Aorta (tissue), 5 donors: Measurements from ENCODE around the gene NOP14. TPM values are rescaled to one million over a fixed set of nuclear protein-coding genes. Genes with fewer than 3 reads are reported as not detected.

Experiments
- ATAC-seq: fragments of 200-7000 bp; cut with Tn5 transposase; one replicate; pipeline ENCODE4 v1.9.1; 2022; ENCODE audit warnings: moderate library complexity; ENCODE audit not compliant: low FRiP score
- DNase-seq, 2 donors: peaks; one replicate each; pipeline ENCODE4 v3.0.0-alpha.2; 2020
- H3K27ac ChIP-seq, 2 donors: one replicate each; pipeline ENCODE4 v1.5.1; 2013; ENCODE audit warnings: low read length in 2 of 2, mild to moderate bottlenecking in 2 of 2, moderate library complexity in 2 of 2, control low read depth in 1 of 2, inconsistent platforms in 1 of 2, low read depth in 1 of 2
- H3K27me3 ChIP-seq, 2 donors: one replicate each; pipeline ENCODE4 v1.6.1; 2013; ENCODE audit warnings: control low read depth in 1 of 2, low read length in 1 of 2, mild to moderate bottlenecking in 1 of 2, moderate library complexity in 1 of 2; ENCODE audit not compliant: insufficient read depth in 2 of 2, control insufficient read depth in 1 of 2
- H3K36me3 ChIP-seq, 2 donors: one replicate each; pipeline ENCODE4 v1.6.1; 2013; ENCODE audit warnings: control low read depth in 1 of 2, low read length in 1 of 2, mild to moderate bottlenecking in 1 of 2; ENCODE audit not compliant: insufficient read depth in 2 of 2, control insufficient read depth in 1 of 2
- H3K4me1 ChIP-seq, 2 donors: one replicate each; pipeline ENCODE4 v1.6.1; 2013; ENCODE audit warnings: low read length in 2 of 2, control low read depth in 1 of 2, mild to moderate bottlenecking in 1 of 2, moderate library complexity in 1 of 2; ENCODE audit not compliant: insufficient read depth in 2 of 2, control insufficient read depth in 1 of 2
- H3K4me3 ChIP-seq, 2 donors: one replicate each; pipeline ENCODE4 v1.5.1; 2013; ENCODE audit warnings: low read length in 2 of 2, control low read depth in 1 of 2, mild to moderate bottlenecking in 1 of 2
- H3K9me3 ChIP-seq: one replicate; pipeline ENCODE4 v1.6.1; 2013; ENCODE audit warnings: mild to moderate bottlenecking, low read length; ENCODE audit not compliant: control insufficient read depth
- WGBS, 2 donors: extraction: QIAGEN DNeasy Blood & Tissue Kit; methylation state at CpG; one replicate each; pipeline ENCODE4 v1.1.7; 2013; 5-methylcytosine and 5-hydroxymethylcytosine counted together
- intact Hi-C, 2 donors: fragments of 100-400 bp; cut with DNase I; formaldehyde crosslinking; loops; one replicate each; pipeline versions ENCODE4 v1.14.2 to v1.15.0; 2022
- polyA plus RNA-seq, 2 donors: library from polyadenylated mRNA; stranded (reverse); fragments of 200-250 nt; gene quantifications; one replicate each; pipeline ENCODE4 v1.2.3, GENCODE V29; 2013
- total RNA-seq, 2 donors: library from RNA; stranded (reverse); fragmentation: NEBNext Ultra II Directional; extraction: Animal tissue kit (Norgen Biotek cat#: 25700); gene quantifications; one replicate each; pipeline ENCODE4 v1.2.1, GENCODE V29; 2021
- donor health status: healthy with polysubstance abuse.
- donor health status: Bipolar disorder and iron deficiency.
- donor health status: DM: no; HTN: no; CAD: no.
- donor health status: DM: no; HTN: no; CAD: no.
- donor health status: DM: yes; HTN: yes; CAD: no.

NOP14 gene
- total and polyA plus RNA-seq, 4 donors = 8.0 to 15.5 (median 11.8) TPM

GRCh38 chr4:2931512-2932301 is 31.5 kb downstream of the NOP14 start:
- H3K36me3 ChIP-seq = no peaks in the 10 kb centered on the region
- H3K27ac ChIP-seq = no peak overlapping the region
- DNase-seq (peak; percentile 86 to 87), ATAC-seq (no peak)
- no peaks in the 10 kb centered on the region for H3K27me3 ChIP-seq
- no peak overlapping the region for H3K4me3 ChIP-seq
- WGBS, 2 donors = 88 to 90% methylated on average over 37 to 38 of the region's 38 CpGs
- no peaks in the 10 kb centered on the region for H3K4me1 ChIP-seq
- H3K9me3 ChIP-seq = no peaks in the 10 kb centered on the region
- intact Hi-C loops = loop anchor here (5.0 to 10.0 kb wide), 2 partner anchors 167 to 169 kb away; no protein-coding TSS in a partner anchor

DNA sequence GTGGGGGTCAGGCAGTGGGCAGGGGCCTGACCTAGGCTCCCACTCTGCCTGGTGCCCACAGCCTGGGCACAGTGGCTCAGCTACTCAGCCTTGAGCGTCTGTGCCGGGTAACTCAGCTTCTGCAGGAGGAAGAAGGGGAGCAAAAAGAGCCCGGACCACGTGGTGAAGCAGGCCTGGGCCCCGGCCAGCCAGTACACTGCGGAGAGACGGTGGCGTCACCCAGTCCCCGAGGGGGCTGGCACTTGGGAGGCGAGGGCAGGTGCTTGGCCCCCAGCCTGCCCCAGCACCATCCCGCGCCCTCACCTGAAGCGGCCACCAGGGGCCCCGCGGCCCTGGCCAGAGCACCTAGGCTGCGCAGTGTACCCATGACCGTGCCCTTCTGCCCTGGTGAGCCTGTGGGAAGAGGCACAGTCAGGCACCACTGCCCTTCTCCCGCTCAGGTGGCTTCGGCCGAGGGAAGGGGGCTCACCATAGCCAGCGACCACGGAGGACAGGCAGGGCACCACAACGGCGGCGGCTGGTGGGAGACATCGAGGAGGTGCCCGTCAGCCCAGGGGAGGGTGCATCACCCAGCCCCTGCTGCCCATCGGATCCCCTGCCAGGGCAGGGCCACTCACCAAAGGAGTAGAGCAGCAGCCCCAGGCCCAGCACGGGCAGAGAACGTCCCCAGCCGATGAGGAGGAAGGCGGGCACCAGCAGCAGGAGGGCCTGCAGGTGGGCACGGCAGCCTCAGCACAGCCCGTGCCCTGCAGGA is 32.3 kb downstream of the NOP14 start:
- DNase-seq (peak; percentile 56 to 77), ATAC-seq (no peak)
- H3K4me1 ChIP-seq = no peaks in the 10 kb centered on the region

GRCh38 chr4:2930135-2930757 is 33.0 kb downstream of the NOP14 start:
- no peak overlapping the region for H3K27ac ChIP-seq
- peak; percentile 34 to 58 for DNase-seq
- H3K4me1 ChIP-seq = no peaks in the 10 kb centered on the region
- H3K9me3 ChIP-seq = no peaks in the 10 kb centered on the region
- ATAC-seq = no peak
- H3K36me3 ChIP-seq = no peaks in the 10 kb centered on the region
- no peak overlapping the region for H3K4me3 ChIP-seq
- intact Hi-C loops = loop anchor here (5.0 to 10.0 kb wide), 2 partner anchors 165 to 168 kb away; no protein-coding TSS in a partner anchor
- WGBS, 2 donors = 80 to 83% methylated on average over 12 of the region's 12 CpGs
- H3K27me3 ChIP-seq = no peaks in the 10 kb centered on the region

More for the DNA sequence above, 32.3 kb downstream of the NOP14 start:
- 65 to 67% methylated on average over 33 to 34 of the region's 34 CpGs for WGBS, 2 donors
- H3K27ac ChIP-seq = no peak overlapping the region
- H3K9me3 ChIP-seq = no peaks in the 10 kb centered on the region
- H3K36me3 ChIP-seq = no peaks in the 10 kb centered on the region
- no peaks in the 10 kb centered on the region for H3K27me3 ChIP-seq
- H3K4me3 ChIP-seq = no peak overlapping the region
- intact Hi-C loops = loop anchor here (5.0 to 10.0 kb wide), 2 partner anchors 166 to 169 kb away; no protein-coding TSS in a partner anchor

GRCh38 chr4:2929469-2929868 is 33.7 kb downstream of the NOP14 start:
- no peak for ATAC-seq
- intact Hi-C loops = no loop called here
- Histone ChIP-seq H3K36me3 (no peaks in the 10 kb centered on the region), H3K9me3 (no peaks in the 10 kb centered on the region), H3K4me3 (no peak overlapping the region), H3K27me3 (no peaks in the 10 kb centered on the region), H3K27ac (no peak overlapping the region), H3K4me1 (no peaks in the 10 kb centered on the region)
- 86 to 87% methylated on average over 16 of the region's 16 CpGs for WGBS, 2 donors
- peak in 1 of 2 donors; percentile 70 for DNase-seq

DNA sequence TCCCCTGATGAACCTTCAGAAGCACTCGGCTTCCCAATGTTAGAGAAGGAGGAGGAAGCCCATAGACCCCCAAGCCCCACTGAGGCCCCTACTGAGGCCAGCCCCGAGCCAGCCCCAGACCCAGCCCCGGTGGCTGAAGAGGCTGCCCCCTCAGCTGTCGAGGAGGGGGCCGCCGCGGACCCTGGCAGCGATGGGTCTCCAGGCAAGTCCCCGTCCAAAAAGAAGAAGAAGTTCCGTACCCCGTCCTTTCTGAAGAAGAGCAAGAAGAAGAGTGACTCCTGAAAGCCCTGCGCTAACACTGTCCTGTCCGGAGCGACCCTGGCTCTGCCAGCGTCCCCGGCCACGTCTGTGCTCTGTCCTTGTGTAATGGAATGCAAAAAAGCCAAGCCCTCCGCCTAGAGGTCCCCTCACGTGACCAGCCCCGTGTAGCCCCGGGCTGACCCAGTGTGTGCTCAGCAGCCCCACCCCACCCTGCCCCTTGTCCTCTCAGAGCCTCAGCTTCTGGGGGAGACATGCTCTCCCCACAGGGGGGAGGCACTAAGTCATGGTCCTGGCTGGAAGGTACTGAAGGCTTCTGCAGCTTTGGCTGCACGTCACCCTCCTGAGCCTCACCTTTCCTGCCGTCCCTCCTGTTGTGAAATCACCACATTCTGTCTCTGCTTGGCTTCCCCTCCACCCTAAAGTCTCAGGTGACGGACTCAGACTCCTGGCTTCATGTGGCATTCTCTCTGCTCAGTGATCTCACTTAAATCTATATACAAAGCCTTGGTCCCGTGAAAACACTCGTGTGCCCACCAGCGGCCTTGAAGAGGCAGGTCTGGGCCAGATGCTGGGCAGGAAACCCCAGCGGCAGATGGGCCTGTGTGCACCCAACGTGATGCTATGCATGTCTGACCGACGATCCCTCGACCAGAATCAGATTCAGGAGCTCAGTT is 34.7 kb downstream of the NOP14 start:
- DNase-seq (peak; percentile 38 to 67), ATAC-seq (no peak)
- H3K9me3 ChIP-seq = no peaks in the 10 kb centered on the region
- H3K27me3 ChIP-seq = no peaks in the 10 kb centered on the region
- no peaks in the 10 kb centered on the region for H3K4me1 ChIP-seq
- 83 to 87% methylated on average over 27 to 32 of the region's 32 CpGs for WGBS, 2 donors
- intact Hi-C loops = no loop called here
- no peak overlapping the region for H3K4me3 ChIP-seq
- H3K36me3 ChIP-seq = peaks cover 0 to under 1% of the 10 kb centered on the region in 2 donors
- H3K27ac ChIP-seq = no peak overlapping the region

- no peak overlapping the region for H3K27ac ChIP-seq
- no peak overlapping the region for H3K4me3 ChIP-seq
- intact Hi-C loops = no loop called here
- DNase-seq = peak; percentile 30 to 32
- peaks cover 0 to 1% of the 10 kb centered on the region in 2 donors for H3K36me3 ChIP-seq
- H3K4me1 ChIP-seq = no peaks in the 10 kb centered on the region
- H3K27me3 ChIP-seq = no peaks in the 10 kb centered on the region
- no peak for ATAC-seq
- WGBS, 2 donors = 92% methylated on average over 12 of the region's 12 CpGs
- H3K9me3 ChIP-seq = no peaks in the 10 kb centered on the region
Observed at GRCh38 chr4:2927696-2928075, 35.5 kb downstream of the NOP14 start.

DNA sequence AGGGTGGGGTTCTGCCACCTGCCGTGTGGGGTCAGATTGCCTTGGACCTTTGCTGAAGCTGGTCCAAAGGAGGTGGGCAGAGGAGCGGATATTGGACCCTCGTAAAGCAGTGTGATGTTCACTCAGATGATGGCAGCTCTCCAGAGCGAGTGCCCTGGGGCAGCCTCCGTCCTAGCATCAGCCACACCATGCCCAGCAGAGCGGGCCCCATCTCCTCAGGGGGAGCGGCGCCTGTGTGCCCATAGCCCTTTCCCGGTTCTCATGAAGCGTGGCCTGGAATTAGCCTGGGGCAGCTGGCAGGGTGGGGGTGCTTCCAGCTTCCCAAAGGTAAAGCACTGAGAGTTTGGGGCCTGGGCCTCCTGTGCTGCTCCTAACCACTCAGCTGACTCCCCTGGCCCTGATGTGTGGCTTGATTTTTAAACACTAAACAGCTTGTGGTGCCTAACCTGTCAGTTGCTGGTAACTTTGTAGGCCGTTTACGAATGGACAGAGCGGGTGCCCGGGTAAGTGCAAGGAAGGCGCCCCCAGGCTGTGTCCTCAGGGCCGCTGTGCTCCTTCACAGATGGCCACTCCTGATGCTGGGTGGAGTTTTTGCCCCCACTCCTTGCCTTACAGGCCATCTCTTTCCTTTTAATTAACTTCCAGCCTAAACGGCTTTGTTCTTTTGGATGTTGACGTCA is 36.0 kb downstream of the NOP14 start:
- Histone ChIP-seq H3K36me3 (peaks cover 0 to 1% of the 10 kb centered on the region in 2 donors), H3K4me1 (no peaks in the 10 kb centered on the region), H3K27ac (no peak overlapping the region), H3K27me3 (no peaks in the 10 kb centered on the region), H3K9me3 (no peaks in the 10 kb centered on the region), H3K4me3 (no peak overlapping the region)
- ATAC-seq (no peak), DNase-seq (peak; percentile 36 to 63)
- WGBS, 2 donors = 93% methylated on average over 18 of the region's 18 CpGs
- intact Hi-C loops = no loop called here
